K562 (cell line): ENCODE data around the gene DOCK7. TPM values are rescaled to one million over a fixed set of nuclear protein-coding genes. Genes with fewer than 3 reads are reported as not detected.

Source experiments
- ETV6 ChIP-seq, 3 experiments: fragments of 150-350 bp in 1 of 3; sonication (generic) in 1 of 3; formaldehyde crosslinking in 1 of 3; IDR thresholded peaks; 2 replicates each; pipeline versions ENCODE4 v1.6.1 to v1.8.0; 2014 to 2022; ENCODE audit warnings: borderline replicate concordance in 2 of 3, low read depth in 2 of 3, antibody characterized with exemption in 1 of 3, low read length in 1 of 3, mild to moderate bottlenecking in 1 of 3, missing genetic modification reagents in 1 of 3
- RFX1 ChIP-seq: fragments of 450-650 bp; IDR thresholded peaks from 2 replicates; pipeline ENCODE4 v1.6.1; 2016; ENCODE audit warnings: mild to moderate bottlenecking, moderate library complexity
- SETDB1 ChIP-seq: IDR thresholded peaks from one replicate; pipeline ENCODE4 v1.6.1; 2012; ENCODE audit warnings: low read length, control low read depth, inconsistent platforms
- ZFP30 ChIP-seq: fragments of 250-450 bp; sonication (Bioruptor Pico); IDR thresholded peaks from 2 replicates; pipeline ENCODE4 v1.8.0; 2022; ENCODE audit warnings: moderate library complexity, mild to moderate bottlenecking, inconsistent platforms, borderline replicate concordance
- ZNF561 ChIP-seq: fragments of 450-650 bp; formaldehyde crosslinking; conservative IDR thresholded peaks from 2 replicates; pipeline ENCODE4 v1.4.0; 2020; ENCODE audit warnings: mild to moderate bottlenecking, moderate library complexity
- polyA plus RNA-seq, 8 experiments: library from polyadenylated mRNA; depleted of rRNA in 4 of 8; stranded (reverse) in 5 of 8; unstranded in 3 of 8; fragments of >200 nt; fragmentation: Nextera tagmentation in 2 of 8; fragmentation: Illumina TruSeq in 1 of 8; extraction: Ambion mirVana in 2 of 8; extraction: Trizol in 1 of 8; gene quantifications; 2 replicates each; pipeline versions ENCODE4 v1.2.1 to v1.2.3, GENCODE V29; 2011 to 2014; ENCODE audit warnings: inconsistent platforms in 1 of 8, missing spikeins in 1 of 8
- small RNA-seq: library from RNA; depleted of rRNA; stranded (forward); fragments of <200 nt; gene quantifications from one replicate; pipeline ENCODE3, GENCODE V24; 2014
- total RNA-seq, 7 experiments: library from RNA; depleted of rRNA in 6 of 7; stranded (reverse); fragments of >200 nt in 6 of 7; fragmentation: Illumina TruSeq in 2 of 7; extraction: Trizol in 2 of 7; gene quantifications; 2 replicates each; pipeline versions ENCODE4 v1.2.1 to v1.2.3, GENCODE V29; 2011 to 2021; ENCODE audit warnings: low replicate concordance in 1 of 7
- TF ChIP-seq, protein P1 (sequence below): fragments of 250-450 bp; sonication (Bioruptor Pico); IDR thresholded peaks from 2 replicates; pipeline ENCODE4 v1.4.0; 2020

Gene DOCK7
- total and polyA plus RNA-seq, 9 of the 15 experiments (the other 6 are each of a cell fraction or from before 2014, with no cell fraction given): 4.9 to 35.1 (median 12.6) TPM

DNA sequence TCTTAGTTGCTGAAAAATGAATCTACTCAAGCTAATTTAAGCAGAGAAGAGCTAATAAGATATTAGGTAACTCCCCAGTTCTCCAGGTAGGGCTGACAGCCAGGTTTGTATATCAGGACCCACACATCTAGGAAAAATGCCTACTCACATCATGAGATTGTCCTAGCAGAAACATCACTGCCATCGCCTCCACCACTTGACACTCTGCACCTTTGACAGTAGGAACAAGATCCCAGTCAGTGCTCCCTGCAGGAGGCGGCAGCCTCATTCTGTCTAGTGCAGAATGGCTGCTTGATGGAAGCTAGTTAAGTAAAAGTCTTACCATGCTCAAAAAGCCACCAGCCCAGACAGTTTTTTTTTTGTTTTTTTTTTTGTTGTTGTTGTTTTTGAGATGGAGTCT lies 282.9 kb downstream of the DOCK7 start (continued):
- TF ChIP-seq ETV6 (IDR thresholded peaks at IDR 0.05; ENCODE audit: borderline replicate concordance in 1 of 2, low read depth in 2 of 2, low read length in 1 of 2) (no peak), ETV6 (CRISPR knock-in tag; IDR thresholded peaks at IDR 0.05; ENCODE audit: borderline replicate concordance) (no peak), RFX1 (no peak), SETDB1 (no peak), ZNF561 (CRISPR knock-in tag) (no peak), ZFP30 (no peak)
- TF ChIP-seq, protein P1, sequence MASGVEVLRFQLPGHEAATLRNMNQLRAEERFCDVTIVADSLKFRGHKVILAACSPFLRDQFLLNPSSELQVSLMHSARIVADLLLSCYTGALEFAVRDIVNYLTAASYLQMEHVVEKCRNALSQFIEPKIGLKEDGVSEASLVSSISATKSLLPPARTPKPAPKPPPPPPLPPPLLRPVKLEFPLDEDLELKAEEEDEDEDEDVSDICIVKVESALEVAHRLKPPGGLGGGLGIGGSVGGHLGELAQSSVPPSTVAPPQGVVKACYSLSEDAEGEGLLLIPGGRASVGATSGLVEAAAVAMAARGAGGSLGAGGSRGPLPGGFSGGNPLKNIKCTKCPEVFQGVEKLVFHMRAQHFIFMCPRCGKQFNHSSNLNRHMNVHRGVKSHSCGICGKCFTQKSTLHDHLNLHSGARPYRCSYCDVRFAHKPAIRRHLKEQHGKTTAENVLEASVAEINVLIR (CRISPR knock-in tag): no peak

Small RNA genes within 50 kb of the gene (small RNA-seq; reads per million reads assigned to genes)
- gene AL451044.1: not detected

Other genes with a start within 250 kb of the DOCK7 start
- gene ANGPTL3, start 90.9 kb downstream of the DOCK7 start, total RNA-seq (2014; rRNA removed): not detected in 2 replicates
- gene ANGPTL3, start 90.9 kb downstream of the DOCK7 start, total RNA-seq (2014; rRNA removed; fragmentation: Illumina TruSeq; extraction: Trizol): not detected in 2 replicates
- gene ANGPTL3, start 90.9 kb downstream of the DOCK7 start, total RNA-seq (2015; rRNA removed; fragmentation: Illumina TruSeq; extraction: Trizol): not detected in 2 replicates
- gene ANGPTL3, start 90.9 kb downstream of the DOCK7 start, total RNA-seq (2021): not detected in 2 replicates
- not detected in 2 replicates for gene ANGPTL3, start 90.9 kb downstream of the DOCK7 start, polyA plus RNA-seq (2011; rRNA removed)
- gene ANGPTL3, start 90.9 kb downstream of the DOCK7 start, polyA plus RNA-seq (2014; fragmentation: Illumina TruSeq; extraction: Trizol): not detected in 2 replicates
- gene ANGPTL3, start 90.9 kb downstream of the DOCK7 start, polyA plus RNA-seq (2014; fragmentation: Nextera tagmentation; extraction: Ambion mirVana): not detected
- gene ANGPTL3, start 90.9 kb downstream of the DOCK7 start, polyA plus RNA-seq (2014; rRNA removed): not detected in 2 replicates
- 7.0 and 7.6 TPM in 2 replicates for gene ATG4C, start 95.7 kb upstream of the DOCK7 start, total RNA-seq (2014; rRNA removed)
- 14.4 and 17.5 TPM in 2 replicates for gene ATG4C, start 95.7 kb upstream of the DOCK7 start, total RNA-seq (2014; rRNA removed; fragmentation: Illumina TruSeq; extraction: Trizol)
- gene ATG4C, start 95.7 kb upstream of the DOCK7 start, total RNA-seq (2015; rRNA removed; fragmentation: Illumina TruSeq; extraction: Trizol): 9.5 and 10.4 TPM in 2 replicates
- 15.2 and 16.1 TPM in 2 replicates for gene ATG4C, start 95.7 kb upstream of the DOCK7 start, total RNA-seq (2021)
- gene ATG4C, start 95.7 kb upstream of the DOCK7 start, polyA plus RNA-seq (2011; rRNA removed): 13.7 and 21.3 TPM in 2 replicates
- gene ATG4C, start 95.7 kb upstream of the DOCK7 start, polyA plus RNA-seq (2014; fragmentation: Illumina TruSeq; extraction: Trizol): 17.5 and 22.6 TPM in 2 replicates
- gene ATG4C, start 95.7 kb upstream of the DOCK7 start, polyA plus RNA-seq (2014; fragmentation: Nextera tagmentation; extraction: Ambion mirVana): 10 to 100 TPM; 35.4 to 35.8 TPM
- gene ATG4C, start 95.7 kb upstream of the DOCK7 start, polyA plus RNA-seq (2014; rRNA removed): 12.1 and 14.9 TPM in 2 replicates